K562 (cell line): ENCODE results near the gene PKD2.

Experiments used
- GABPA ChIP-seq: fragments of 200-800 bp; sonication (Bioruptor generic); conservative IDR thresholded peaks from 2 replicates; pipeline ENCODE4 v1.6.1; 2016; ENCODE audit warnings: low read depth, missing genetic modification characterization, missing compliant biosample characterization
- PKNOX1 ChIP-seq: fragments of 450-650 bp; IDR thresholded peaks from 2 replicates; pipeline ENCODE4 v1.6.1; 2016

DNA sequence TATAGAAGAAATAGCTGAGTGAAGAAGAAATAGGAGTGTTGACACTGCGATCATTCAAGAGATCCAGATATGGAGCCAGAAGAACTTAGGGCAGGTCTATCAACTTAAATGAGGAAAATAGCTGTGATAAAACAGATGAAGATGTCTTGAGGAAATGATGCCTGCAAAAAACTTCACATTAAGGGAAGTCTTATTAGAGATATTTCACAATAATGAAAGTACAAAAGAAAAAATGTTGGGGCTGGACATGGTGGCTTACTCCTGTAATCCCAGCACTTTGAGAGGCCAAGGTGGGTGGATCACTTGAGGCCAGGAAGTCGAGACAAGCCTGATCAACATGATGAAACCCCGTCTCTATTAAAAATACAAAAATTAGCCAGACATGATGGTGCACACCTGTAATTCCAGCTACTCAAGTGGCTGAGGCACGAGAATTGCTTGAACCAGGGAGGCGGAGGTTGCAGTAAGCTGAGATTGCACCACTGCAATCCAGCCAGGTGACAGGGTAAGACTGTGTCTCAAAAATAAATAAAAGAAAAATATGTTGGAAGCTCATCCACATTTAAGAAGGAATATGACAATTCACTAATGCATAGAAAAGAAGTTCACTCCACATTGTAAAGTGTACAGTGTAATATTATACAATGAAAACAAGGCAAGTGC lies 56.3 kb downstream of the PKD2 start:
- no peak for TF ChIP-seq PKNOX1
- no peak for TF ChIP-seq GABPA (tag)
